IPS DF 6.9 (cell line): ENCODE results near the gene FGGY.
"Not testable (repeated sequence)": the region's sequence is repeated elsewhere in the genome, so short reads cannot be mapped to it uniquely, and the experiment has no call there.

ENCODE experiments used
- DNase-seq: peaks from one replicate; pipeline ENCODE4 v3.0.0-alpha.2; 2013; ENCODE audit warnings: low read depth, low spot score
- H3K27ac ChIP-seq: one replicate; pipeline ENCODE4 v1.5.1; 2013; ENCODE audit warnings: low read length, control low read depth
- H3K27me3 ChIP-seq: 2 replicates; pipeline ENCODE4 v1.6.1; 2013; ENCODE audit warnings: mild to moderate bottlenecking, low read length; ENCODE audit not compliant: control insufficient read depth, insufficient read depth
- H3K36me3 ChIP-seq: 2 replicates; pipeline ENCODE4 v1.6.1; 2013; ENCODE audit warnings: low read length; ENCODE audit not compliant: control insufficient read depth, insufficient read depth
- H3K4me1 ChIP-seq: 2 replicates; pipeline ENCODE4 v1.6.1; 2013; ENCODE audit warnings: low read length; ENCODE audit not compliant: control insufficient read depth, insufficient read depth
- H3K4me3 ChIP-seq: 2 replicates; pipeline ENCODE4 v1.5.1; 2013; ENCODE audit warnings: mild to moderate bottlenecking, low read length
- H3K9me3 ChIP-seq: 2 replicates; pipeline ENCODE4 v1.6.1; 2013; ENCODE audit warnings: low read length, inconsistent platforms; ENCODE audit not compliant: control insufficient read depth, insufficient read depth
- whole genome bisulfite sequencing: extraction: QIAGEN DNeasy Blood & Tissue Kit; methylation state at CpG from one replicate; pipeline ENCODE4 v1.1.7; 2013; ENCODE audit warnings: mixed read lengths, missing lambda C conversion rate; ENCODE audit not compliant: insufficient read length, insufficient coverage; 5-methylcytosine and 5-hydroxymethylcytosine counted together

The FGGY gene

DNA sequence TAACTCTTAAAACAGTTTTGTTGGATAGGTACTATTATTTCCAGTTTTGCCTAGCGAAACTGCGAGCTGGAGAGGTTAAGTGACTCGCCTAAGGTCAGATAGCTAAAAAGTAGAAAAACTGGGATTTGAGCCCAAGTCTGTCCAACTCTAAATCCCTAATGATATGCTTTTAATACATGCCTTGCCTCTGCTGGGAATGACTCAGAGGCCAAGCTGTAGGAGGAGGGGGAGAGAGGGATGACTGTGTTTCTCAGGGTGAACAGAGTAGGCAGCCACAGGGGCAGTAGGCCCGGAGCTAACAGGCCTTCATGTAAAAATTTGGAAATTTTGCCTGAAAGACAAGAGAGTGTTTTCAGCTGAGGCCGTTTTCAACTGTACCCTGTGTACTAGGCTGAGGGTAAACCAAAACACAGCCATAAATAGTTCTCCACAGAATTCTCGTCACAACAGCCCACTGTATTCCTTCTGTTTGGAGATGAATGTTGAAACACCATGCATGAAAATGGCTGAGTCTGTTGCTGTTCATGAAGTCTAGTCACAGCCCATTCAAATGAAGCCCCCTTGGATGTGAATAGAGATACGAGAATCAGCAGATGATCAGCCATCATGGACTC, 410.4 kb downstream of the FGGY start:
- Histone ChIP-seq H3K27ac (no peak overlapping the region), H3K9me3 (no peaks in the 10 kb centered on the region), H3K36me3 (no peaks in the 10 kb centered on the region), H3K4me3 (no peak overlapping the region), H3K4me1 (no peaks in the 10 kb centered on the region), H3K27me3 (no peaks in the 10 kb centered on the region)
- no peak for DNase-seq
- WGBS: no CpG with 5 or more reads among the region's 7 CpGs

DNA sequence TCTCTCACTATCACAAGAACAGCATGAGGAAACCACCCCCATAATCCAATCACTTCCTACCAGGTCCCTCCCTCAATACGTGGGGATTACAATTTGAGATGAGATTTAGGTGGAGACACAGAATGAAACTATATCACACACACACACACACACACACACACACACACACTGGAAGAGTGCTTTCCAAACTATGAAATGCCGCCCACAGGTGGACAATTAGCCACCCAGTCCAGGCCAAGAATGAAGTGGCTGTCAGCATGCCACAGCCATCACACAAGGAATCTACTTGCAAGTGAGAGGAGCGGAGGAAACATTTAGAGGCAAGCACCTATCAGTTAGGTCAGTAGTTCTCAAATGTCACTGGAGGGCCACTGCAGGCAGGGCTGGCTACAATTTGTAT, 412.4 kb downstream of the FGGY start:
- no peaks in the 10 kb centered on the region for H3K27me3 ChIP-seq
- H3K9me3 ChIP-seq: no peaks in the 10 kb centered on the region
- H3K27ac ChIP-seq: no peak overlapping the region
- no CpG with 5 or more reads among the region's 3 CpGs for WGBS
- H3K4me1 ChIP-seq: no peaks in the 10 kb centered on the region
- no peak overlapping the region for H3K4me3 ChIP-seq
- no peaks in the 10 kb centered on the region for H3K36me3 ChIP-seq
- no peak for DNase-seq

DNA sequence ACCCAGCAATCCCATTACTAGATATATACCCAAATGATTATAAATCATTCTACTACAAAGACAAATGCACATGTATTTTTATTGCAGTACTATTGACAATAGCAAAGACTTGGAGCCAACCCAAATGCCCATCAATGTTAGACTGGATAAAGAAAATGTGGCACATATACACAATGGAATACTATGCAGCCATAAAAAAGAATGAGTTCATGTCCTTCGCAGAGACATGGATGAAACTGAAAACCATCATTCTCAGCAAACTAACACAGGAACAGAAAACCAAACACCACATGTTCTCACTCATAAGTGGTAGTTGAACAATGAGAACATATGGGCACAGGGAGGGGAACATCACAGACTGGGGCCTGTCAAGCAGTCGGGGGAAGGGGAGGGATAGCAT, 414.0 kb downstream of the FGGY start:
- not testable (repeated sequence) for H3K36me3 ChIP-seq

DNA sequence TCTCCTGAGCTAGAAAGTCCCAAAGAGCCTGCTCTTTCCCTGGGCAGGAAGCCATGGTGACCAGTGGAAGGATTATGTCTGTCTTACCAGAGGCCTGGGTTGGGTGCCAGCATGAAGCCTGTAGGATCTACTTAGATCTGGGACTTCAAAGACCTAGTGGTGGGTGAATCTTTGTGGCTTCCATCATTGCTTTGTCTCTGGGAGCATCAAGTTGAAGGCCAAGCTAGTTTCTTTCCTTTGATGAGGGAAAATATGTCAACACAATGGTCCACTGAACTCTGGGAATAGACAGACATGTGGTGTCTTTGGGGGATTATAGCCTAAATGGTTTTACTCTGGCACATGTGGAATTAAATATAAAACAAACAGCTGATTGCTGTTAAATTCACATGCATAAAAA, 417.3 kb downstream of the FGGY start:
- Histone ChIP-seq H3K4me3 (no peak overlapping the region), H3K9me3 (no peaks in the 10 kb centered on the region), H3K27ac (no peak overlapping the region), H3K4me1 (no peaks in the 10 kb centered on the region), H3K36me3 (no peaks in the 10 kb centered on the region), H3K27me3 (no peaks in the 10 kb centered on the region)
- DNase-seq: no peak

More for the DNA sequence above, 414.0 kb downstream of the FGGY start:
- H3K4me1 ChIP-seq, H3K27ac ChIP-seq, H3K4me3 ChIP-seq, DNase-seq, H3K9me3 ChIP-seq, H3K27me3 ChIP-seq: not testable (repeated sequence)
- WGBS: no CpG with 5 or more reads among the region's 2 CpGs

DNA sequence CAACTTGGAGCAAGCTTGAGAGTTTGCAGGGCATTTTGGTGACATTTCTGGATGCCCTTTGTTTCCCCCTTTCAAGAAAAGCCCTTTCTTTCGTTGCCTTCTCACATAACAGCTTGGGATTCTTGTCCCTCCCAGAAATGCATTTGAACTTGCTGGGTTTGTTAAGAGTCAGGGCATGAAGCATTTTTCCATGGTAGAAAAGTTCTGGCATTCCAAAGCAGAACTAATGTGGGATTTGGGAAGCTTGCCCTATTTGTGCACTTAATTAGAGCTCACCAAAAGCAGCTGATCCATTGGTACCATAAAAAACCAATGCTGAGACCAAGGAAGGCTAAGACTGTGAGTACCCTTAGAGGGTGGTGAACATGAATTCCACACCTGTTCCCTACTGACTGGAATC, 418.1 kb downstream of the FGGY start:
- no peaks in the 10 kb centered on the region for H3K9me3 ChIP-seq
- H3K4me1 ChIP-seq: no peaks in the 10 kb centered on the region
- DNase-seq: no peak
- H3K27ac ChIP-seq: no peak overlapping the region
- H3K27me3 ChIP-seq: no peaks in the 10 kb centered on the region
- no peak overlapping the region for H3K4me3 ChIP-seq
- WGBS: no CpG with 5 or more reads among the region's 1 CpG
- H3K36me3 ChIP-seq: no peaks in the 10 kb centered on the region

DNA sequence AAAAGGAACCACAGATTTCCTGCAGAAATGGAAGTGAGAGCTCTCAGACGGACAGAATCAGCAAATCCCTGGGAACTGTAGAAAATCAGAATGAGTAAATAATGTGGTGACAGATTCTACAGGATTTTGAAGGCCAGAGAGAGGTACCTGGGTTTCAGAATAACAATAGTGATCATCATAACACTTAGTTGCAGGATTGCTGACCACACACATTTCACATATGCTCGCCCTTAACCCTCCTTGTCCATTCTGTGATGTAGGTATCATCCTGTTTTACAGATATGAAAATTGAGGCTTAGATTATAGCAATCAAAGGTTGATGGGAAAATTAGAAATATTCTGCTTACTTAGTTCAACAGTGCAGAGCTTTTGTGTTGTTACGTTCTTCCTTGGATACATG, 419.9 kb downstream of the FGGY start:
- Histone ChIP-seq H3K27ac (no peak overlapping the region), H3K9me3 (no peaks in the 10 kb centered on the region), H3K36me3 (no peaks in the 10 kb centered on the region), H3K27me3 (no peaks in the 10 kb centered on the region), H3K4me1 (no peaks in the 10 kb centered on the region), H3K4me3 (no peak overlapping the region)
- no CpG with 5 or more reads among the region's 3 CpGs for WGBS
- no peak for DNase-seq

DNA sequence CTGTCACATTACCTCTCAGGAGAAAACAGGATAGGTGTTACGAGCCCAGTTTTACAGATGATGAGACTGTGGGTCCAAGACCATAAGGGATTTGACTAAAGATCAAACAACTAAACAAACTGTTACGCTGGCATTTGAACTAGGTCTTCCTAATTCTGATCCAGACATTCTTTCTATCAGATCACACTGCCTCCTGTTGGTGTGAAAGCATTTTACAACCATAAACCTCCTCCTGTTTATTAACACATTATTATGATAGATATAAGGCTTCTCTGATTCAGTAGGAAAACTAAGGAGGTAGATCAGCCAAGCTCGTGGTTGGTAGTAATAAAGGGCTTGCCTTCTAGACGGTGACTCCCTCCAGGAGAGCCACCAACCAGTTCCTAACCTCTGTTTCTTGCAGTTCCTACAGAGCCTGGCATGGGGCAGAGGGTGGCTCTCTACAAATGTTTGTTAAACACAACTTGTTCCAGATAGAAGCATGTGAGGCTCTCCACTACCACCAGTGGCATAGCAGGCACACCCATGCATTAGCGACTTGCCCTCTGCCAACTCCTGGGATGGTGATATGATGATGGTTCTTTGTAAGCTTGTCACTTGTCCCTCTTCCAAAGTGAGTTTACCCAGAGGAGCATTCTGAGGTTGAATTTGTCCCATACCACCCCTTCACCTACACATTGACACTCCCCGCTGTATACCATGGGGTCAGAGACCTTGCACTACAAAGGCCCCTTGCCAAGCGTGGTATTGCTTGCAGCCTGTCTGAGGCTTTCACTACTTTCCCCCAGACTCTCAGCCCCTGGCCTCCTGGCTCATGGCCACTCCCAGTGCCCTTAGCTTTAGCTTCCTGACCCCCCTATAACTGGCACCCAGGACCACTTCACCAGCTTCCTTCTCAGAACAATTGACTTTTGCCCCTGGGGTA, 421.4 kb downstream of the FGGY start:
- no peak overlapping the region for H3K4me3 ChIP-seq
- H3K36me3 ChIP-seq: no peaks in the 10 kb centered on the region
- H3K27ac ChIP-seq: no peak overlapping the region
- H3K9me3 ChIP-seq: no peaks in the 10 kb centered on the region
- no CpG with 5 or more reads among the region's 7 CpGs for WGBS
- no peaks in the 10 kb centered on the region for H3K4me1 ChIP-seq
- DNase-seq: no peak
- H3K27me3 ChIP-seq: no peaks in the 10 kb centered on the region

DNA sequence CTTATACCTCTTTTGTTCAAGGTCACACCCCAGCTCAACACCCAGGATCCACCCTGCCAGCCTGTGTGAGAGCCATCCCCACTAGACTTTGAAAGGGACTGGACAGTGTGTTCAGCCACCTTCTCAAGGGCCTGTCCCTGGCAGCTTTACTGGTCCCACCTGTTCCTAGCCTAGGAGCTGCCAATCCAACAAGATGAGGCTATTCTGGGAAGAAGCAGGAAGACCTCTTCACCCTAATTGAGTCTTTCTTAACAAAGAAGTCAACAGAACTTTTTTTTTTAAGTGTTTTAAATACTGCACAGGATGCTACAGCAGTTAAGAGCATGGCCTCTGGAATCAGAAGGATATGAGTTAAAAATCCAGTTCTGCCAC, 422.1 kb downstream of the FGGY start:
- H3K27me3 ChIP-seq: no peaks in the 10 kb centered on the region
- H3K4me3 ChIP-seq: no peak overlapping the region
- no peaks in the 10 kb centered on the region for H3K4me1 ChIP-seq
- no peaks in the 10 kb centered on the region for H3K36me3 ChIP-seq
- H3K27ac ChIP-seq: no peak overlapping the region
- H3K9me3 ChIP-seq: no peaks in the 10 kb centered on the region
- no peak for DNase-seq

DNA sequence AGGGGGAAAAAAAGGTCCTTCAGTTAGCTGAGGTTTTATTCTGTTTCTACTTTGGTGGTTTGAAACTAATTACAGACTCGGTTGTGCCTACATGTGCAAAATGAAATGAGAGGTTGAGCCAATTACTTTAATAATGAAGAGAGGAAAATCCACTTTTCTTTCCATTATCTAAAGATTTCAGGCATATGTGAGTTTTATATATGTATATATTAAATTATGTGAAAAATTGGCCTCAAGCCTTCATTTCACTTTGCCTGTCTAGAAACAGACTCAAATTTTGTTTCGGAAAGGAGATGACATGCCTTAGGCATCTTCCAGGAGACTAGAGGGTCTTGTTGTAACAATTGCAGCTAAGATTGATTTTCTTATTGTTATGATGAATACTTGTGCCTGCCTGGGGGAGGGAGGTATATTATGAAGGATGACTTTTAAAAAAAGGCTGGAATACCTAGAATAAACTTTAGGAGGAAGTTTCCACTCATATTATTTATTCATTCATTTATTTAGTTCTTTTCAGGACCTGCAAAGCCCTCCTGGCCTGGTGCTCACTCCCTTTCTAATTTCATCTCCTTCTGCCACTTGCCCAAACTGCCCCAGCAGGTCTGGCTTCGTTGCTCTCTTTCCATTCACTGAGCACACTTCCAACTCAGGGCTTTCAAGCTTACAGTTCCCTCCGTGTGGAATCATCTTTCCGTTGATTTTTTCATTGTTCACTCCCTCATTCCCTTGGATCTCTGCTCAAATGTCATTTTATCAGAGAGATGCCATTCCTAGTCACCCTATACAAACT, 423.6 kb downstream of the FGGY start:
- Histone ChIP-seq H3K27ac (no peak overlapping the region), H3K9me3 (no peaks in the 10 kb centered on the region), H3K27me3 (no peaks in the 10 kb centered on the region), H3K36me3 (no peaks in the 10 kb centered on the region), H3K4me1 (no peaks in the 10 kb centered on the region), H3K4me3 (no peak overlapping the region)
- WGBS: no CpG with 5 or more reads among the region's 5 CpGs
- DNase-seq: no peak

DNA sequence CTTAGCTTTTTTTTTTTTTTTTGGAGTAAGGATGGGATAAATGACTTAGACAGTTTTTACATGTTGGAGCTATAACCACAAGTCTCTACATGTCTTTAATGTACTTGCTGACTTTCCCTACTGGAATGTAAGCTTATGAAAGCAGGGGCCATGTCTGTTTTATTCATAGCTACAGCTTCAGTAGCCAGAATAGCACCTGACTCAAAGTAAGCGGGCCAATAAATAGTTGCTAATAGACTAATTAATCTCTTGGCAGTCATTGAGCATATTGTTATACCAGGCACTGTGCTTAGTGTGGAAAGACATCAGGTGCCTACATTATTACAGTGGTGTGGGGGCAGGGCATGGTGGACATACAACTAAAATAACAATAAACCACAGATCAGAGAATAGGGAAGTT, 433.4 kb downstream of the FGGY start:
- no peaks in the 10 kb centered on the region for H3K27me3 ChIP-seq
- H3K36me3 ChIP-seq: no peaks in the 10 kb centered on the region
- H3K27ac ChIP-seq: no peak overlapping the region
- no peak for DNase-seq
- WGBS: no CpG with 5 or more reads among the region's 1 CpG
- no peaks in the 10 kb centered on the region for H3K9me3 ChIP-seq
- H3K4me1 ChIP-seq: peaks cover 2% of the 10 kb centered on the region; the same call in 1 of the 2 replicates
- H3K4me3 ChIP-seq: no peak overlapping the region
